Measurements from ENCODE around the gene ODAD3.
"Not testable (repeated sequence)": the region's sequence is repeated elsewhere in the genome, so short reads cannot be mapped to it uniquely, and the experiment has no call there.

Gene ODAD3

DNA sequence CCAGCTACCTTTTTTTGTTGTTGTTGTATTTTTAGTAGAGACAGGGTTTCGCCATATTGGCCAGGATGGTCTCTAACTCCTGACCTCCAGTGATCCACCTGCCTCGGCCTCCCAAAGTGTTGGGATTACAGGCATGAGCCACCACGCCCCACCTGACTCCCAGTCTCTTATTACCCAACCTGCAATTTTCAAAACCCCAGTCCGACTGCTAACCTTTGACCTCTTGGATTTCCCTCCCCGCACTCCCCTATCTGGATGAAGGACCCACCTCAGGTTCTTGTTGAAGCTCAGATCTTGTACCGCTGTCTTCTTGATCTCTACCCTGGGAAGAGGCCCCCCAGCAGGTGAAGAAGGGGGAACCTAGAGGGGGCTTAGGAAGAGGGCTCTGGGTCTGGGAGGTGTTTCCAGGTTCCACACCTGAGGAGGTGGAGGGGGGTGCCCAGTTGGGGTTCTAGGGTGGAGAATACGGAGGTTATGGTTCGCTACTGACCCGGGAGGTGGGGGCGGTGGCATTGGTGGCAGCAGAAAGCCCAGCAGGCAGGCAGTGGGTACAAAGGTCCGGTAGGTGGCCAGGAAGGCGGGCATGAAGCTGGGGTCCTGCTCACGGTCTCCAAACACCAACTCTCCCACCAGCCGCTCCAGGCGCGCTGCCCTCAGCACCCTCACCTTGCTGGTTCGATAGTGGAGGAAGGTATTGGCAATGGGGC lies 18.4 kb downstream of the ODAD3 start:
- peaks cover 66% of the 10 kb centered on the region for H3K27me3 Mint-ChIP-seq
- no peak for DNase-seq

DNA sequence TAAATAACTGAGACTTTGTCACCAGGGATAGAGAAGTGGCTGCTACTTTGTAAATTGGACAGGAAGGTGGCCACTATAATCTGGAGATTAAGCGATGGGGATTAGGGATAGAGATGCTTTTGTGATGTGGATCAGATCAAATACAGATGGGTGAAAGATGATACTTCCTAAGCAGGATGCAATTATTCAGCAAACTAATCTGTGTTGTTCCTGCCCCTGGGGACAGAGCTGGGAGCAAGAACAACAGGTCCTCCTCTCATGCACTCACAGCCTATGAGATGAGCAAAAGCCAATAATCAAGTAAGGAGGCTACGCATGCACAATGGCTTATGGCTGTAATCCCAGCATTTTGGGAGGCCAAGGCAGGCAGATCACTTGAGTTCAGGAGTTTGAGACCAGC lies 20.4 kb downstream of the ODAD3 start:
- CTCF ChIA-PET, result no interaction called here
- Mint-ChIP-seq H3K4me1 (peaks cover 4% of the 10 kb centered on the region), H3K27me3 (peaks cover 59% of the 10 kb centered on the region), H3K4me3 (no peak overlapping the region), H3K9me3 (no peaks in the 10 kb centered on the region), H3K27ac (no peak overlapping the region), H3K36me3 (no peaks in the 10 kb centered on the region)
- no peak for DNase-seq

More for the DNA sequence above, 18.4 kb downstream of the ODAD3 start:
- H3K27ac Mint-ChIP-seq, result no peak overlapping the region
- H3K4me1 Mint-ChIP-seq, result peaks cover 16% of the 10 kb centered on the region
- no peaks in the 10 kb centered on the region for H3K9me3 Mint-ChIP-seq
- H3K4me3 Mint-ChIP-seq, result no peak overlapping the region
- H3K36me3 Mint-ChIP-seq, result no peaks in the 10 kb centered on the region
- CTCF ChIA-PET, result interaction anchor here (0.9 kb wide), 1 partner anchor 9 kb away, joined by 4 read pairs; no protein-coding TSS in a partner anchor

DNA sequence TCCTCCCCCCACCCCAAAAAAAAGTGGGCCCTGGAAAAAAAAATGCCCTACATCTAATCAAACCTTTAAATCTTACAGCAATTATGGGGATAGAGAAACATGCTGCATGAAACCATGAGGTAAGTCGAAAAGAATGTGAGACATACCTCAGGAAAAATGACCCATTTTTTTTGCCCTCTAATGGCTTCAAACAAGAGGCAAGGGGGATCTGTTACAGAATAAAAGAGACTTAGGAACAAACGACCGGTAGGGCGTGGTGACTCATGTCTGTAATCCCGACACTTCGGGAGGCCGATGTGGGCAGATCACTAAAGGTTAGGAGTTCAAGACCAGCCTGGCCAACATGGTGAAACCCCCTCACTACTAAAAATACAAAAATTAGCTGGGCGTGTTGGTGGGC lies 24.2 kb downstream of the ODAD3 start:
- H3K4me1 Mint-ChIP-seq, result no peaks in the 10 kb centered on the region
- peaks cover 55% of the 10 kb centered on the region for H3K27me3 Mint-ChIP-seq
- CTCF ChIA-PET, result no interaction called here
- H3K9me3 Mint-ChIP-seq, result no peaks in the 10 kb centered on the region
- DNase-seq, result no peak
- H3K4me3 Mint-ChIP-seq, result no peak overlapping the region
- H3K36me3 Mint-ChIP-seq, result no peaks in the 10 kb centered on the region
- H3K27ac Mint-ChIP-seq, result no peak overlapping the region

DNA sequence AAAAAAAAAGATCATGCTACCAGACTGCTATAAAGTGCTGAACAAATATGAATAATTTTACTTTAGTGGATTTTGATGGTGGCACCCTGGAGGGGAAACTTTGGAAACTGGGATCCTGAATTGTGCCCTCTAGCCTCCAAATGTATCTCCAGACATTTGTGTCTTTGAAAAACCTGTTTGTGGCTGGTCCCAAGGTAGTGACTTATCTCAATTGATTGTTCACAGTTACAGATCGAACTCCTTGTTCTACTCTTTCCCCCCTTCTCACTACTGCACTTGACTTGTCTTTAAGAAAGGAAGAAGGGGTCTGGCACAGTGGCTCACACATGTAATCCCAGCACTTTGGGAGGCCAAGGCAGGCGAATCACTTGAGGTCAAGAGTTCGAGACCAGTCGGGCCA lies 26.3 kb downstream of the ODAD3 start:
- Mint-ChIP-seq H3K4me1 (no peaks in the 10 kb centered on the region), H3K36me3 (no peaks in the 10 kb centered on the region), H3K9me3 (no peaks in the 10 kb centered on the region), H3K27me3 (peaks cover 54% of the 10 kb centered on the region), H3K4me3 (no peak overlapping the region), H3K27ac (no peak overlapping the region)
- CTCF ChIA-PET, result no interaction called here
- DNase-seq, result no peak

DNA sequence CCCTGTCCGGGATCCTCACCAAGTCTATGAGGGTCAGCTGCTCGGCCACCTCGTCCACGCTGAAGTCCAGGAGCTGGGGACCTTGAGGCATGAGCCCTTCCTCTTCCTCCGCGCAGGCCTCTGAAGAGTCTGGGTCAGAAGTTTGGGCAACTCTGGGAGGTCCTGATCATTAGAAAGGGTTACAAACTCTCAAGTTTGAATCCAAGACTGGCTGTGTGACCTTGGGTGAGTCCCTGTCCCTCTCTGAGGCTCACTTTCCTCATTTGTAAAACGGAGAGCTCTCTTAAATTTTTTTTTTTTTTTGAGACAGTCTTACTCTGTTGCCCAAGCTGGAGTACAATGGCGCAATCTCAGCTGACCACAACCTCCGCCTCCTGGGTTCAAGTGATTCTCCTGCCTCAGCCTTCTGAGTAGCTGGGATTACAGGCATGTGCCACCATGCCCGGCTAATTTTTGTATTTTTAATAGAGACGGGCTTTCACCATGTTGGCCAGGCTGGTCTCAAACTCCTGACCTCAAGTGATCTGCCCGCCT lies 28.2 kb downstream of the ODAD3 start:
- H3K4me3 Mint-ChIP-seq, H3K4me1 Mint-ChIP-seq, DNase-seq, H3K36me3 Mint-ChIP-seq, H3K27ac Mint-ChIP-seq, H3K9me3 Mint-ChIP-seq: not testable (repeated sequence)
- H3K27me3 Mint-ChIP-seq, result peaks cover 54% of the 10 kb centered on the region
- CTCF ChIA-PET, result interaction anchor here (1.1 to 2.4 kb wide), 4 partner anchors 9 to 76 kb away, joined by 4 to 8 read pairs (median 4); partner anchors contain the start of genes ODAD3 and PRKCSH

DNA sequence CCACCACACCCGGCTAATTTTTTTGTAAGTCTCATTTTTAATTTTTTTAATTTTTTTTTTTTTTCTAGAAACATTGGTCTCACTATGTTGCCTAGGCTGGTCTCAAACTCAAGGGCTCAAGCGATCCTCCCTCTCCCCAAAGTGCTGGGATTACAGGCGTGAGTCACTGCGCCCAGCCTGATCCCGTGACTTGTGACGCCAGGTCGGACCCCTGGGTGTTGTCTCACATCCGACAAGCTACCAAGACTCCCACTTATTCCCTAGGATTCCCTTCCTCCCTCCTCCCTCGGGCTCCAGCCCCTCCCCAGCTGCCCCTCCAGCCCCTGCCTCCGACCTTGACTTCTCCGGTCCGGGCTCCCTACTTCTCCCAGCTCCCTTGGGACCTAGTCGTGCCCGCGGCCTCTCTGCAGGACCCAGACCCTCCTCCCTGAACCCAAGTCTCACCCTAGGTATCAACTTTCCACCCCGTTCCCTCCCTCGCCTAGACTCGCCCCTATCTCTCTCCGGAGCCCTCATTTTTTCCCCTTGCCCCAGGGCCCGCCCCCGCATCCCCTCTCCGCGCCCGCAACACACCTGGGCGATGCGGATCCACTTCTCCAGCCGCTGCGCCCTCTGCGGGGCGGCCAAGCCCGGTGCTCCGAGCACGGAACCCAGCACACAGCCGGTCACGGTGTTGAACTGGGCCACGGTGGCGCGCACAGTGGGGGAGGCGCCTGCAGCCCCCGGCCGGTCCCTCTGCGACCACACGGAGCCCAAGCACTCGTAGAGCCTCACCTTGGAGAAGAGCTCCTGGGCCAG lies 28.9 kb downstream of the ODAD3 start:
- H3K4me1 Mint-ChIP-seq, result no peaks in the 10 kb centered on the region
- CTCF ChIA-PET, result interaction anchor here (1.3 to 2.4 kb wide), 2 partner anchors 25 to 76 kb away, joined by 4 to 8 read pairs; no protein-coding TSS in a partner anchor
- H3K27ac Mint-ChIP-seq, result no peak overlapping the region
- peak; percentile 39 for DNase-seq
- H3K27me3 Mint-ChIP-seq, result peaks cover 49% of the 10 kb centered on the region
- H3K9me3 Mint-ChIP-seq, result no peaks in the 10 kb centered on the region
- no peak overlapping the region for H3K4me3 Mint-ChIP-seq
- H3K36me3 Mint-ChIP-seq, result no peaks in the 10 kb centered on the region

DNA sequence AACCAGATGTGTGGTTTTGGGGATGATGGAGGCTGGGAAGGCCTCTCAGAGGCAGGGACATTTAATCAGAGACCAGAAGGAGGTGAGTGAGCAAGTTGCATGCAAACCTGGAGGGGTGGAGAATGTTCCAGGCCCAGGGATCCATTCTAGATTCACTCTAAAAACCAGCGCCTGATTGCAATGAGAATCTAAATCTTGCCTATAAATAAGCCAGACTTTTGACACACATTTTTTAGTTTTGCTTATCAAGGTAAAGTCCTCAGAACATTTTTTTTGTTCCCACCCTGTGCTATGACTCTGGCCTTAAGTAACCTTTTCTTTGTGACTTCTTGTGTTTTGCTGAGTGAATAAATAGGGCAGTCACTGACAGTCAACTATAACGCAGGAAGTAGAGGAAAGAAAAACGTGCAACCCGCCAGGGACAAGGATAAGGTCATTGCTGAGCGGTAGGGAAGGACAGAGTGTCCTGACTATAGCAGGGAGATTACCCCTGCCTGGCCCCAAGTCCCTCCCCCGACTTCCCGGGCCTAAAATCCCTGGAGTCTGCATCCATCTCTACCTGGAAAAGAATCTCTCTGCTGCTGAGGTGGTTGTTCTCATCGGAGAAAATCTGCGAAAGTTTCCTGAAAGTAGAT lies 30.2 kb downstream of the ODAD3 start:
- Mint-ChIP-seq H3K9me3 (no peaks in the 10 kb centered on the region), H3K27ac (no peak overlapping the region), H3K4me1 (no peaks in the 10 kb centered on the region), H3K36me3 (no peaks in the 10 kb centered on the region), H3K27me3 (peaks cover 41% of the 10 kb centered on the region), H3K4me3 (no peak overlapping the region)
- no peak for DNase-seq
- CTCF ChIA-PET, result no interaction called here

DNA sequence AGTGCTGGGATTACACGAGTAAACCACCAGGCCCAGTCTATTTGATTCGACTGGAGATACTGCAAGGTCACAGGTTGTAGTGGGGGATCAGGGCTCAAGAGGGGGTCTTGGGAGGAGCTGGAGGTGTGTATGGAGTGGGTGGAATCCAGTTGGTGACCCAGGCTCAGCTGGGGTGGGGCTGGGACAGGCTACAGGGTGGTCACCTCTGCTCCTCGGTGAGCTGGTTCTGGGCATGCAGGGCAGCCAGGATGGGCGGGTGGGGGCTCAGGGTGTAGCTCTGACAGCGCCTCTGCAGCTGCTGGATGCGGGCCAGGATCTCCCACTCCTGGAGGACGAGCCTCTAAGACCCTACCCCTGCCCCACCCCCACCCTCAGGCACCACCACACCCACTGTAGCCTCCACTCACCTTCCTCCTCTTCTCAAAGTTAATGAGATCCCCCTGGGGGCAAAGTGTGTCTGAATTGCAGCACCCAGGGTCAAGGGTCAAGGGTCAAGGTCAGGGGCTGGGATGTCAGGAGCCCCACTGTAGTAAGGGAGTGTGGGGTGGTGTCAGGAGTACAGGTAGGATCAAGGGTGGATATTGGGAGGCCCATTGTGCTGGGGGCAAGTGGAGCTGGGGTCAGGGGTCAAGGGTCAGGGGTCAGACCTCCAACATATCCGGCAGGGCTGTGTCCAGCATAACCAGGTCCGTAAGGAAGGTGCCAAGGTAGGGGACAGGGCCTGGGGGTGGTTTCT lies 32.9 kb downstream of the ODAD3 start:
- Mint-ChIP-seq H3K36me3 (no peaks in the 10 kb centered on the region), H3K27ac (no peak overlapping the region)

DNA sequence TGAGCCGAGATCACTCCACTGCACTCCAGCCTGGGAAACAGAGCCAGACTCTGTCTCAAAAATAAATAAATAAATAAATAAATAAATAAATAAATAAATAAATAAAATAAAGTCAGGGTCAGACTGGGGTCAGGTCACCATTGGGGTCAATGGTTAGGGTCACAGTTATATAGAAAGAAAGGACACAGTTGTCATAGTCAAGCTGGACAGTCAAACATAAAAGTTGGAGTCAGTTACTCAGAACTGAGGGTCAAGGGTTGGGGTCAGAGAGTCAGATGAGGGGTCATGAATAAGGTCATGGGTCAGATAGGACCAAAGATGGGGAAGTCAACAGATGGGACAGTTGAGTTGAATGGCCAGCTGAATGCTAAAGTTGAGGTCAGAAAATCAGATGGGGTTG lies 34.1 kb downstream of the ODAD3 start:
- H3K4me3 Mint-ChIP-seq, result no peak overlapping the region
- DNase-seq, result no peak
- peaks cover 13% of the 10 kb centered on the region for H3K27me3 Mint-ChIP-seq
- no peaks in the 10 kb centered on the region for H3K4me1 Mint-ChIP-seq
- CTCF ChIA-PET, result interaction anchor here (0.7 to 1.4 kb wide), 2 partner anchors 11 to 18 kb away, joined by 3 read pairs; no protein-coding TSS in a partner anchor
- no peak overlapping the region for H3K27ac Mint-ChIP-seq
- no peaks in the 10 kb centered on the region for H3K9me3 Mint-ChIP-seq
- no peaks in the 10 kb centered on the region for H3K36me3 Mint-ChIP-seq

More for the DNA sequence above, 32.9 kb downstream of the ODAD3 start:
- DNase-seq, result no peak
- no peaks in the 10 kb centered on the region for H3K4me1 Mint-ChIP-seq
- no peak overlapping the region for H3K4me3 Mint-ChIP-seq
- H3K27me3 Mint-ChIP-seq, result peaks cover 25% of the 10 kb centered on the region
- CTCF ChIA-PET, result interaction anchor here (0.5 kb wide), 1 partner anchor 18 kb away, joined by 4 read pairs; the partner anchor contains the start of gene EPOR
- no peaks in the 10 kb centered on the region for H3K9me3 Mint-ChIP-seq

DNA sequence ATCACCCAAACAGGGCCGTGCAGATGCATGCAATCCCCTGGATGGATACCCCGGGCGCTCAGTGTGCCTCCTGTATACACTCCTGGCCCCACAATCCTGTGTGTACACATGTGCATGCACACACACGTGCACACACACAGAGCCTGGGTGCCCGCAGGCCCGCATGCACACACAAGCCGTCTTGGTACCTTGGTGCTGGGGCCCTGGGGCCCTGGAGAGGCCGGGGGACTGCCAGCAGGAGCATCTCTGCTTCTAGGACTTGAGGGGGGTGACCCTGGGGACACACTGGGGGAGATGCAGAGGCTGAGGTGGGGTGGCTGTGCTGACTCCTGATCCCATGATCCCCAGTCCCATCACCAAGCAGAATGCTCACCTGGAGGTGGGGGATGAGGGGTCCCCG lies 35.3 kb downstream of the ODAD3 start:
- CTCF ChIA-PET, result interaction anchor here (1.4 kb wide), 1 partner anchor 17 kb away, joined by 3 read pairs; no protein-coding TSS in a partner anchor
- Mint-ChIP-seq H3K27ac (no peak overlapping the region), H3K36me3 (no peaks in the 10 kb centered on the region), H3K27me3 (peaks cover 12% of the 10 kb centered on the region), H3K9me3 (no peaks in the 10 kb centered on the region), H3K4me1 (no peaks in the 10 kb centered on the region), H3K4me3 (no peak overlapping the region)
- DNase-seq, result no peak

DNA sequence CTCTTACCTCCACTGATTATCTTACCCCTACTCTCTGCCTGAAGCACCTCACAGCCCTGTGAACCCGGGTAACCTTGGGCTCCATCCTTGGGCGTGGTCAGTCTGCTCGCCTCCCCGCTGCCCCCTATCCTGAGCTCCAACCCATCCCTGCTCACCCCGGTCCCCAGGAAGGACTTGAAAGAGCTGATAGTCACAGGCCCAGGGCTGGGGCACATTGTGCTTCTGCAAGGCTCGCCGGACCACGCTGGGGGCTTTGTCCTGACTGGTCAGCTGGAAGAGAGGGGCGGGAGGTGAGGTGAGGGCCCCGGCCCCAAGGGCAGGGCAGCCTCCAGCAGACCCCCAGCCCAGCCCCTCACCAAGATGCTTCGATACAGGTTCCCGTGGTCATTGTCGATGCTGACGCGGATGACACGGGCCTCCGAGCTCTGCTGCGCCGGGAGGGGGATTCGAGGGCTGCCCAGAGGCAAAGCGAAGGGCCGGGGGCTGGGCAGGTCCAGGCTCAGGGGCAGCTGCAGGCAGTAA lies 37.8 kb downstream of the ODAD3 start:
- Mint-ChIP-seq H3K27ac (no peak overlapping the region), H3K27me3 (peaks cover 22% of the 10 kb centered on the region), H3K9me3 (no peaks in the 10 kb centered on the region), H3K36me3 (no peaks in the 10 kb centered on the region), H3K4me3 (no peak overlapping the region), H3K4me1 (peaks cover 4% of the 10 kb centered on the region)
- DNase-seq, result no peak
- CTCF ChIA-PET, result interaction anchor here (0.5 to 2.0 kb wide), 2 partner anchors 16 to 1448 kb away, joined by 3 to 6 read pairs; no protein-coding TSS in a partner anchor

DNA sequence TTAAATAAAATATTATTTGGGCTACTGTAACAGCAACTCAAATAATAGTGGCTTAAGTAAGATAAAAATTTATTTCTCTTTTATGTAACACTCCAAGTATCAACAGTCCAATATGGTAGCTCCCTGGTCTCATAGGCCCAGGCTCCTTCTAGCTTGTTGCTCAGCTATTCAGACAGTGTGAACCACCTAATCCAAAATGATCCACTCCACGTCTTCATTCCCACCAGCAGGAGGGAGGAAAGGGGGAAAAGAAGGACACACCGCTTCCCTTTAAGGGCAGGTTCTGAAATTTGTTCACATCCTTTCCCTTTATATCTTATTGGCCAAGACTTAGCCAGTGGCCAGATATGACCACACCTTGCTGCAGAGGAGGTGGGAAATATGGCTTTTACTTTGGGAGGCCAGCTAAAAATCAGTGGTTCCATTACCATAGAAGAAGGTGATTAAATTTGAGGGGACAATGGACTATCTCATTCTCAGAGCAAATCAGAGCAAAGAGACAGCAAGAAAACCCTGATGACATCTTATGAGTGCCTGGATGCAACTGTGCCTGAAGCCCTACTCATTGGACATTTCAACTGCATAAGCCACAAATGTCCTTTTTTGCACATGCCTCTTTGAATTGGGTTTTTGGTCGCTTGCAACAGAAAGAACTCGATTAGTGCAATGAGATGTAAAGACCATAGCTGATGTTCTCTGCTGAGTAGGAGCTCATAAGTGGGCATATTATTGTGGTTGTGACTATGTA lies 43.8 kb downstream of the ODAD3 start:
- Mint-ChIP-seq H3K27me3 (peaks cover 36% of the 10 kb centered on the region), H3K9me3 (peaks cover 3% of the 10 kb centered on the region), H3K4me3 (no peak overlapping the region), H3K4me1 (peaks cover 11% of the 10 kb centered on the region), H3K36me3 (no peaks in the 10 kb centered on the region), H3K27ac (no peak overlapping the region)
- DNase-seq, result no peak
- CTCF ChIA-PET, result interaction anchor here (1.6 to 2.1 kb wide), 2 partner anchors 8 to 10 kb away, joined by 5 to 7 read pairs; no protein-coding TSS in a partner anchor

DNA sequence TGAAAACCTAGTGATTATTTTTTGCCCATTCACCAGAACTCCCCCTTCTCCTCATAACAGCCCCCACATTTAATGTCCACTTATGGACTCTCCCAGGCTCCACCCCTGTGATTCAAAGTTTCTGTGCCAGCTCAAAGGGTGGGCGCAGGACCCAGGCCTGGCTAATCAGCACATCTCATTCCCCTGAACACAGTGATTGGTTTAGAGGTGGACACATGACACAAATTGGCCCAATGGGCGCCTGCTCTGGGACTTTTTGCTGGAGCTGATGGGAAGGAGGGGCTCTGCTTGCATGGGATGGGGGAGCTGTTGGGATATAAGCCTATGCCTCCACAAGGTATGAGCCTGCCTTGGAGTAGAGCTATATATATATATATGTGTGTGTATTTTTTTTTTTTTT lies 44.6 kb downstream of the ODAD3 start:
- Mint-ChIP-seq H3K9me3 (peaks cover 3% of the 10 kb centered on the region), H3K27me3 (peaks cover 38% of the 10 kb centered on the region), H3K4me3 (no peak overlapping the region), H3K36me3 (no peaks in the 10 kb centered on the region), H3K4me1 (peaks cover 11% of the 10 kb centered on the region), H3K27ac (no peak overlapping the region)
- no peak for DNase-seq
- CTCF ChIA-PET, result interaction anchor here (1.6 to 2.1 kb wide), 2 partner anchors 7 to 9 kb away, joined by 5 to 7 read pairs; no protein-coding TSS in a partner anchor

Data from activated naive CD4-positive, alpha-beta T cell treated with anti-CD3 and anti-CD28 coated beads, Interleukin-2, amount 10 ng/mL, durations not matched to agents 7 days and 5 days (primary cell).